GM11168 (cell line): ENCODE data around the gene SLC45A3.
"Not testable (repeated sequence)": the region's sequence is repeated elsewhere in the genome, so short reads cannot be mapped to it uniquely, and the experiment has no call there.

Experiments
- in situ Hi-C: fragments of 300-500 bp; cut with MboI; formaldehyde crosslinking; loops from one replicate; pipeline ENCODE4 v1.12.0; 2022; ENCODE audit warnings: low sequenced_read_pairs; ENCODE audit not compliant: unreplicated experiment

SLC45A3 gene, protein sequence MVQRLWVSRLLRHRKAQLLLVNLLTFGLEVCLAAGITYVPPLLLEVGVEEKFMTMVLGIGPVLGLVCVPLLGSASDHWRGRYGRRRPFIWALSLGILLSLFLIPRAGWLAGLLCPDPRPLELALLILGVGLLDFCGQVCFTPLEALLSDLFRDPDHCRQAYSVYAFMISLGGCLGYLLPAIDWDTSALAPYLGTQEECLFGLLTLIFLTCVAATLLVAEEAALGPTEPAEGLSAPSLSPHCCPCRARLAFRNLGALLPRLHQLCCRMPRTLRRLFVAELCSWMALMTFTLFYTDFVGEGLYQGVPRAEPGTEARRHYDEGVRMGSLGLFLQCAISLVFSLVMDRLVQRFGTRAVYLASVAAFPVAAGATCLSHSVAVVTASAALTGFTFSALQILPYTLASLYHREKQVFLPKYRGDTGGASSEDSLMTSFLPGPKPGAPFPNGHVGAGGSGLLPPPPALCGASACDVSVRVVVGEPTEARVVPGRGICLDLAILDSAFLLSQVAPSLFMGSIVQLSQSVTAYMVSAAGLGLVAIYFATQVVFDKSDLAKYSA

DNA sequence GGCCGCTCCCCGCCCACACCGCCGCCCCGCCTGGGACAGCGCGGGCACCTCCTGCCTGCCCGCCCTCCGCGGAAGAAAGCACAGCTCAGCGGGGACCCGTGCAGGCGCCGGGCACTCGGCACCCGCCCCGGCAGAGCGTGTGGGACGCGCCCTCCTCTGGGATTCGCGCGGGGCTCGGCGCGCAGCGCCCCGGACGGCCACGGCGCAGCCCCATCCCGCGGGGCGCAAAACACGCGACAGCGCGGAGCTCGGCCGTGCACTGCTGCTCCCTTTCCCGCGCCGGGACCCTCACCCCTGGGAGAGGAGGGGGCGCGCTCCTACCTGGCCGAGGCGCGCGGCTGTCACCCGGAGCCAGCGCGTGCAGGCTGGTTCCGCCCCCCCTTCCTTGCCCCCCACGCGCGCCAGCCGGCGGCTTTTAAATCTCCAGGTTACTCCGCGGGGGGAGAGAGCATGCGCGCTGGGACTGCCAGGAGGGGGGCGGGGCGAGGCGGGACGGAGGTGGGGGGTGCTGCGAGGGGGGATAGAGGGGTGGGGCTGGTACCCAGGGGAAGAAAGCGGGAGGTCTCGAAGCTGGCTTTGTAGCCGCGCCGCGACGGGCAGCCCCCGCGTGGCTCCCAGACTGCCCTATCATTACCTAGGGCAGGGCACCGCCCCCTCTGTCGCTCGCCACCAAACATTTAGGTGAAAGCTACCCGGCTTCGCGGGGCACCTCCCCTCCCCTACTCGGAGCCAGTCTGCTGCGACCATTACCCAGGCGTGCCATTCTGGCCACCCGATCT lies at the start of gene SLC45A3:
TSS of gene SLC45A3 (minus strand) at position 437 of the 779 bp plus-strand sequence. CDS start 15,853 bp downstream, outside the sequence.
- in situ Hi-C loops: no loop called here

DNA sequence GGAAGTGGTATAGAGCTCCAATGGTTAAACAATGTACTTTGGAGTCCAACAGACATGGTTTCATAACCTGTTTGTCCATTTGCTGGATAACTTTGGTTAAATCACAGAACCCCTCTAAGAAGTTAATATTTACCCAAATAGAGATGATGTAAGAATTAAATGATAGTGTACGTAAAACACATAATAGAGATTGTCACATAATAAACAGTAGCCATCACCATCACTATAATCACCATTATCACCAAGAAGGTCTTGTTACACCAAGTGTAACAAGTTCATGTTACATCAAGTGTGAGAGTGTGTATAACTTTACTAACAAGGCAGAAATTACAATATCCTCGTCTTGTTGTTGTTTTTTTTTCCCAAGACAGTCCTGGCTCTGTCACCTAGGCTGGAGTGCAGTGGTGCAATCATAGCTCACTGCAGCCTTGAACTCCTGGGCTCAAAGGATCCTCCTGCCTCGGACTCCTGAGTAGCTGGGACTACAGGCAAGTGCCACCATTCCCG lies 46.4 kb upstream of the SLC45A3 start:
- in situ Hi-C loops: no loop called here

DNA sequence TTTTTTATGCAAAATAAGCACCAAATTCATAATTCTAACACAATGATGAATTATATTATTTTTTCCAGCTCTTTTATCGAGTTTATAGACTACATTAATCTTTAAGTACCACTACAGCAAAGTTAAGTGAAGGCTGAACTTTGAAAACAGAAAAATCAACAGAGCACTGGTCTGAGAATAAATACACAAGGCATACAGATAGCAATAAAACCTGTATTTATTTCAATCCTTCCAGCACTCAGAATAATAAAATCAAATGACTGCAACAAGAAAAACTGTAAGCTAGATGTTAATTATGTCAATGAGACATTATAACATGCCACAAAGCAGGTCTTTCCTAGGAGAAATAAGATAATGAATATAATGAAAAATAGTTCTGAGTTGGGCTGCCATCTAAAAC lies 45.2 kb upstream of the SLC45A3 start:
- in situ Hi-C loops: no loop called here

DNA sequence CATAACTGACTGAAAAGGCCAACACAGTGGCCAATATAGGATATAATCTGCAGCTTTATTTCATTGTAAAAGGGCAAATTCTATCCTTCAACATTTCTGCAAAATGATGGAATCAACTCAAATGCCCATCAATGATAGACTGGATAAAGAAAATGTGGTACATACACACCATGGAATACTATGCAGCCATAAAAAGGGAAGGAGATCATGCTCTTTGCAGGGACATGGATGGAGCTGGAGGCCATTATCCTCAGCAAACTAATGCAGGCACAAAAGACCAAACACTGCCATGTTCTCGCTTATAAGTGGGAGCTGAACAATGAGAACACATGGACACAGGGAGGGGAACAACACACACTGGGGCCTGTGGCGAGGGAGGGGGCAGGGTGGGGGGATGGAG lies 40.4 kb upstream of the SLC45A3 start:
- in situ Hi-C loops: not testable (repeated sequence)

DNA sequence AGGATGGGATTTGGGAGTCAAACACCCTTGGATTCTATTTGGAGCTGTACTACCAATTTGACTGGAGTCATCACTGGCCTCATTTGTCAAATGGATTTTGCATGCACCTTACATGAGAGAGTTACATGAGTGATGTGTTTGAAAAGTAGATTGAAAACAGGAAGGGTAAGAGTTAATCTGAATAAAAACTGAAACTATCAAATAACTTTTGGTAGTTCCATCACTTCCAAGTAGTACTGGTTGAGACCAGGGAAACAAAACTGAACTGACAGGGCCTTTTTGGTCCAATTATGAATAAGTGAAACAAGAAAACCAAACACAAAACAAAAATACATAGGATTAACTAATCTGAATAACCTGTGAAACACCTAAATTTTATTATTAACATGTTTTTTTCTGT lies 39.5 kb upstream of the SLC45A3 start:
- in situ Hi-C loops: no loop called here

DNA sequence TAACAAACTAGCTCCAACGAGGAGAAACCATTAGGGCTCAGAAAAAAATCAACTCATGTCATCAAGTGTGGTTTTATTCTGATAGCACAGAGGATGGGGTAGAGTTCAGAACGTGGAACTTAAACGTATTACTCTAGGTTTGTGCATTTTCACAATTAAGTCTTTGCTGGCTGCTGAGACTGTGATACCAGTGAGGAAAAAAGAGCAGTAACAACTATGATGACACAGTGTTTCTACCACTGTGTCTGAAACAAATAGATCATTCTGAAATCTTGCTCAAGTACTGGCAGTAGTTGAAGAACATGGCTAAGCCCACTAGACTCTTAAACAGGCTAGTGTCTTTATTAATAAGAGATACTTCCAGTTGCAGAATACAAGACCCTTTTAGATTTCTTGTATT lies 38.7 kb upstream of the SLC45A3 start:
- in situ Hi-C loops: no loop called here

DNA sequence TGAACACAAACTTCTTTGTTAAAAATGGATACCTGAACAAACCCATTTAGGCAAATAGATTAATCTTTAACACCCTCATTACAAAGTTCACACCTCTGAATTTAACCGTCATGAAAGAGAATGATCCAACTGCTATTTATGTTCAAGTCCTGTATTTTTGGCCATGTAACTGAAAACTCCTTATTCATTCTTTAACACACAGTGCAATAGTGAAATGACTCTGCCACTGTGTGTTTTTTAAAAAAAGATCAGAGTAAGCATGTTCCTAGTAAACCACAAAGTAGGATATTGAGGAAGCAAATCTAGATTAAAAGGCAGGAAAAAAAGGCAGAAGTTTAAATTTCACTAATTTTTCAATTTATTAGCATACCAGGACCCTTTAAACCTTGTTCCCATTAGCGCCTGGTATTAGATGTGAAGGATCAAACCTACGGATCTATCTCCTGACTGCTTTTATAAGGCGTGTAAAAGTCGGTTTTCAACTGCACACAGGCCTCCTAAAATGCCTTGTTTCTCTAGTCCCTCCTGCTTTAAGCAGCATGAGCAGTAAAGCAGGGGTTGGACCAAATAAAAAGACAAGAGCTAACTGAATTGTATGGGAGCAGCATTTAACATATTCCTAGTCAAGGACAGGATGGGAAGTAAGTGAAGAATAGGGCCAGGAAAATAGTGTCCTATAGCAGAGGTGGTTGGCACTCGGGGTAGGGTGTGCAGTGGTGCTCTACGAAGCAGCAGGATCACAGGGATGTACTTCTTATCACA lies 36.2 kb upstream of the SLC45A3 start:
- in situ Hi-C loops: no loop called here

DNA sequence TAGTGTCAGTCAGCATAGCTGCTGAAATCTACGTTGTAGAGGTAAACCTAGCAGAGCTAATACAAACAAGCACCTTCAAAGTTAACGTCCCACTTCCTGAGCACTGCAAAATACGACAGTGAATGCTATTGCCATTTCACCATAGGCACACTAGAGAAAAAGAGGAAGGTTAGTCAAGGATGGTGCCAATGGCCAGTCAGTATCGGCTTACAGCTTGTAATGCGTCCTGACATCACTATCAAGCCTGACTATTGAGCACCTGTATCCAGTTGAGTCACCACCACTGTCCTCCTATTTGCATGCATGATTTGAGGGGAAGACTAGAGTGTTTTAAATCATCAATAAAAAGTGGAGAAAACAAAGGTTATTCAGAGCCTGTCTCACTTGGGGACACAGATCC lies 35.3 kb upstream of the SLC45A3 start:
- in situ Hi-C loops: no loop called here

DNA sequence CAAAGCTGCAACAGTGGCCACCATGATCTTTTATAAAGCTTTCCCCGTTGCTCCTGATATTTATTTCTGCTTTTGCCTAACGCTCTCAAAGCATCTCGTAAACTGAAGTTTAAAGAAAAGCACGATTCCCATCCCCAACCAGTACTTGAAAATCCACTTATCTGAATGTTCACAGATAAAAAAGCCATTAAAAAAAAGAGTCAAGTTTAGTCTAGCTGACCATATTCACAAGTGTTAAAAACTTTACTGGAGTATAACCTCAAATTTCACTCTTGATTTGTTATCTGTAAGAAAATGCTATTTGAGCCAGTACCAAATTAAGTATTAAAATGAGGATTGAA lies 34.6 kb upstream of the SLC45A3 start:
- in situ Hi-C loops: loop anchor here (5.0 kb wide), 1 partner anchor 58 kb away; no protein-coding TSS in a partner anchor

DNA sequence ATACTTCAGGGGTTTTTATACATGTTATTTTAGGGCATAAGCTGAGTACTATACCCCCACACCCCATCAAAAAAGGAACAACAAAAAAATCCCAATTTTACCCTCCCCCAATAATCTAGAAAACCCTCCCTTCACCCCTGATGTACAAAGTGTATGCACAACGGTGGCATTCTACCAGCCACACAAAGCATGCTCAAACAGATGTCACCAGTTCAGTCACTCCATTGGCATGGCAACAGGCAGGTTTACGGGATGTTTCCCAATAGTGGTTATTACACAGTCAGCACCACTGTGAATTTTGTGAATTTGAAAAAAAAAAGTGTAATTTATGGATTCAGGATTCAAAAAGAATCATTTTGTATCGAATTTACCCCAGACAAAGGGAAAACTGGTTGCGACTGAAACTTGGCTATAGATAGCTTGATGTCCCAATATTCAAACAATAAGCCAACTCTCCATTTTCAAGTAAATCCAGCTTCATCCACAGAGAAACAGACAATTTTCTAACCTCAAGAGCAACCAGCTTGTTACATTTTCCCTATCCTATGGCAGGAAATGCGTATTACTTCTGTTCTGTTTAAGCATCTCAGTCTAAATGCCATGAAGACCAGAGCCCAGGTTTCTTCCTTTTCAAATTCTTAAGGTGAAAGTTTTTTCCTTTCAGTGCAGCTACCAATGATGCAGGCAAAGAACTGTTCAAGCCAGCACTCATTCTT lies 34.0 kb upstream of the SLC45A3 start:
- in situ Hi-C loops: loop anchor here (5.0 kb wide), 1 partner anchor 57 kb away; no protein-coding TSS in a partner anchor

DNA sequence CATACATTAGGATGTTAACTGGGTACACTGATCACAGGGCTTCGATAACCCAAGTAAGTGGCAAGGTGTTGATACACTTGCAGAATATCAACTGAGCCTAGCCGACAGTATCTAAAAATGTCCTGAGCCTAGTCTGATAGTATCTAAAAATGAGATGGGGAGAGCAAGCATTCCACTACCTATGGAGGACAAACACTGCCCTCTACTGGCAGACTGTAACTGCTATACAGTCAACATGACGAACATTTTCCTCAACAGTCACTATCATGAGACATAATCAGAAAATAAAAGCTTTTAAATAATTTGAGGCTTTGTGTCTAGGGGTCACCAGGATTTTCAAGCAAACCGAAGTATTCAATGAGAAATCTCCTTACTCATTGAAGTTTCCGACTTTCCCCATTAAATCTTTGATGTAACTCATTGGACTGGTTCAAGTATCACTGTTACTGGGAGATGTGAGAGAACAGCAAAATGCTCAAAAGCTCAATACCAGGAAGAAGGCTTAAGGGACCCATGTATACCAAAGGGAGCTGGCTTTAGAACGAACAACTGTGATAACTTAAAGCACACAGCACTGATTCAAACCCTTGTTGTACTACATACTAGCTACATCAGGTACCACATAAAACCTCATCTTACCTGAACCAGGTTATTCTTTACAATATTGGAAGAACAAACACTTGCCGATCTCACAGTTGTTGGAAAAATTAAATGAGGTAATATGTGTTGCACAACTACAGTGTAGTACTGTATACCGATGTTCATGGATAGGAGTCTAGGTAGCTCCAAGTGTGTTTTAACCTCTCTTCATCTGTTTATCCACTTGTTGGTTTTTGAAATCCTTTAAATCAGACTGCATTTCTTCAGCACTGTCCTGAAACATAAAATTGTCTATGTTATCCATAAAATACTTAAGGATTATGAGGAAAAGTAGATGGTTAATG lies 31.1 kb upstream of the SLC45A3 start:
- in situ Hi-C loops: loop anchor here (5.0 kb wide), 1 partner anchor 54 kb away; no protein-coding TSS in a partner anchor

DNA sequence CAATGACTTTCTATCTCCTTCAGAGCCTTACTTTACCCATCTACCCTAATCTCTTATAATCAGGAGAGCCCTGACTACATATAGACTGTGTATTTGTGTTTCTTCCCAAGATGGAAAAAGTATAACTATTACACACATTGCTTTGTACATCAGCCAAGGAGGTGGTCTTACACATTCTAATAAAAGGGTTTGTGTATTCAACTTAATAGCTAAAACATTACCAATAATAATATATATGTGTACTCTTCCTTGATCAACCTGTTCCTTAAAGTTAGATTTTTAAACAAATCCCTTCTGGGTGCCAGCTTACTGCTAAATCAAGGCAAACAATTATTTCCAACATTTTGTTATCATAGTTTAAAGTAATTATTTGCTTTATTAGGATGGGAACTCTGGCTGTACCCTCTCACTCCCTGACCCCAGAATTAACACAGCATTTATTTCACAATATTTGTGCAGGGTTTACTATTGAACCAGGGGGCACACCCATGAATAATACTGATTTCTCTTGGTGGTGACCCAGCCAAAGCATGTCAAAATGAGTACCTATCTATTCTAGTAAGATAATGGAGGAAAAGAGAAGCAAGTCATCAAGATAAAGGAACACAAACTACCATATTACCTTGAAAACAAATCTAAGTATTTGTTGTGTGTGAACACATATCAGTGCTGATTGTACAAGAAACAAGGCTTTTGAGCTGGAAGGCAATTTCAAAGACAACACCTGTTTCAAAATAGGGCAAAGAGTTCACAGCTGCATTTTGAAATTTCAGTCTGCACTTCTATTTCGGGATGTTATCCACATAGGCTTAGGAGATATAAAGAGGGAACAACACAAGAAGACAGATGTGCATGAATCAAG lies 30.1 kb upstream of the SLC45A3 start:
- in situ Hi-C loops: loop anchor here (5.0 kb wide), 1 partner anchor 53 kb away; no protein-coding TSS in a partner anchor

DNA sequence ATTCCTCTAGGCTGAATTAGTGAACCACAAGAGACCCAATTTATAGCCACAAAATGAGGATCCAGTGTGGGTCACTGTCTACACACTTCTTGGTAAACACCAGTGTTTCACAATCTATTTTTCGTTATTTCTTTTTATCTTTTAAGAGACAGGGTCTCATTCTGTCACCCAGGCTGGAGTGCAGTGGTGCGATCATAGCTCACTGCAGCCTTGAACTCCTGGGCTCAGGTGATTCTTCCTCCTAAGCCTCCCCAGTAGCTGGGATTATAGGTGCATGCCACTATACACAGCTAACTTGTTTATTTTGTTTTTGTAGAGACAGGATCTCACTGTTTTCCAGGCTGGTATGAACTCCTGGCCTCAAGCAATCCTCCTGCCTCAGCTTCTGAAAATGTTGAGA lies 29.3 kb upstream of the SLC45A3 start:
- in situ Hi-C loops: loop anchor here (5.0 kb wide), 1 partner anchor 52 kb away; no protein-coding TSS in a partner anchor

DNA sequence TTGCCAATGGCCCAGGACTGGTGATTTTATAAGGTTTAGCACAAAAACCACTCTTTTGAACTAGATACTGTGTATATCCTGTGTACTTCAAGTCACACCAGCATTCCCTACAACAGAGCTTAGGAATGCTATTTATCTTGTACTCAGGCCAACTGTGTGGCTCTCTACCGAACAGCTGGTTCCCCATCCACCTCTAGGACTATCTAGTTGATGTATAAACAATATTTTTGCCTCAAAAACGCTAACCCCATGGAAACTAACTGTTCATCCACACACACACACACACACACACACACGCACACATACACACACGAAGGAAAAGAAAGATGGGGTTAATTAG lies 28.7 kb upstream of the SLC45A3 start:
- in situ Hi-C loops: no loop called here

DNA sequence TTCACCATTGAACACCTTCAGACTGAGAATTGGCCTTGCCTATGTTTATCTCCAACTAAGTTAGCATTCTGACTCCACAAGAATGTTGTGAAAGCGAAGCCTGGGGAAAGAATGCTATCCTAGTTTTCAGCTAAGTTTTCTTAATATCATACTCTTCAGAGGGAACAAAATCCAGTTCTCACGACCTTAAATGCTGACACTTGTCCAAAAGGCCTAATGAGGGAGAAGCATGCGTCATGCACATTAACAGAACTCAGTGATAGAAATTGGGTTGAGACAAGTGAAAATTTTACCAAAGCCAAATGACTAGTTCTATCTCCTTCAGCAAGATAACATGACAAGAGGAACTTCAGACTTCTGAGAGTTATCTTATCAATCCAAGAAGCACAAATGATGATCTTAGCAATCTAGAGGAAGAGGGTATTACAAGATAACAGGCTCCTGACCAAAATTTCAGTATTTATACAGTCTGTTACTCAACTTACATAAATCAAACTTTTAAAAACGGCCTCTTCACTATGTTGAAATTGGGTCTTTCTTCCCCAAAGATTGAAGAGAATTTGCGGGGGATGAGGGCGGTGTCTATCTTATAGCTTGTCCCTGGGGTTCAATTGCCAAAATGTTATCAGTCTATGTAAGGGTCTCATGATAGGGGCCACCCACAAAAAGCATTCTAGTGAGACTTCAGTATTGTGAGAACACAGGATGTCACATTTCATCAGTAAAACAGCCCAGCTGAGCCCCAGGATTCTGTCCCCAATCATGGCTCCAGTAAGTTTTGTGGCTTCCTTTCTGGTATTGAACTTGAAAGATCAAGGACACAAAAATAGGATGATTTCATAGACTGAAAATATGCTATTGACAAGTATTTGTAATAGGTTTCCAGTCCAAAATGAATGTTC lies 26.5 kb upstream of the SLC45A3 start:
- in situ Hi-C loops: no loop called here

DNA sequence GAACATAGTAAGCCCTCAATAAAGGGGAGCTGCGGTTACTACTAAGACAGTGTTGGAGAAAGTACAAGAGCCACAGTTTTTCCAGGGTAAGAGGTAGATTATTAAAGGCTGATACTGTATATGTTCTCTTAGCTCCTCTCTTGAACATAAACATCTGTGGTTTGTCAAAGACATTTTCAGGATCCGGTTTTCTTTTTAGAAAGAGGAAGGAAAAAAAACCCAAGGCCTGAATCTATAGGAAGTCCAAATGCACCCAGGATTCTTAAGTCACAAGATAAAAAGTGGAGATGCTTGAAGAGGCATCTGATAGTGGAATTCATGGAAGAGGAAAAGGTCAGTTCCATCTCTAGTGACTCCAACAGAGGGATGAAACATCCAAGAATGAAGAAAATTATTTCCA lies 24.6 kb upstream of the SLC45A3 start:
- in situ Hi-C loops: no loop called here

DNA sequence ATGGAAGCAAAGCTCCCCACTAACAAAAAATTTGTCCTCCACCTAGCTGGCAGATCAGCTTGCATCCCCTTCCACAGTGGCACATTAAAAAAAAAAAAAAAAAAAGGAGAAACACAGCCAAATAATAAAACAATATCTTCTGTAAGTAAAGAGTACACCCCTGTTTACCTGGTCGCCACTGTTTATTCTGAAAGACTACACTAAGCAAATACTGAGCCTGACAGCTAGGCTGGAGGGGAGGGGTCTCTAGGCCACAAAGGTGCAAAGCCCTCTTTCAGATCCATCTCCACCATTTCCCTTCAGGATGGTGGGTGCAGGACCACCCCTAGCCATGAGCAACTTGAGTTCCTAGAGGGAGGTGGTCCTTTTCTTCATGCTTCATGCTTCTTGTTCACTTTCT lies 22.8 kb upstream of the SLC45A3 start:
- in situ Hi-C loops: no loop called here
